NCI-H2029 (cell line): Measurements from ENCODE around the gene CCDC57.
"Not testable (repeated sequence)": the region's sequence is repeated elsewhere in the genome, so short reads cannot be mapped to it uniquely, and the experiment has no call there.

ENCODE experiments used
- DNase-seq: peaks from one replicate; lab custom pipeline; 2025; lab: John Stamatoyannopoulos, UW

CCDC57 gene

GRCh38 chr17:82175951-82176350, 36.7 kb downstream of the CCDC57 start:
- no peak for DNase-seq

- no peak for DNase-seq
Measured at GRCh38 chr17:82175201-82175600, 37.4 kb downstream of the CCDC57 start.

- DNase-seq: not testable (repeated sequence)
Measured at GRCh38 chr17:82174042-82174857, 38.4 kb downstream of the CCDC57 start.

- DNase-seq: no peak
Measured at GRCh38 chr17:82173351-82174041, 39.1 kb downstream of the CCDC57 start.

- DNase-seq: no peak
Measured at GRCh38 chr17:82172486-82173160, 40.0 kb downstream of the CCDC57 start.

GRCh38 chr17:82171750-82172375, 40.8 kb downstream of the CCDC57 start:
- DNase-seq: no peak

GRCh38 chr17:82170412-82170961, 42.2 kb downstream of the CCDC57 start:
- no peak for DNase-seq

- no peak for DNase-seq
Measured at GRCh38 chr17:82168568-82168967, 44.1 kb downstream of the CCDC57 start.

GRCh38 chr17:82167028-82167427, 45.6 kb downstream of the CCDC57 start:
- DNase-seq: no peak

GRCh38 chr17:82164853-82165252, 47.8 kb downstream of the CCDC57 start:
- DNase-seq: no peak

- DNase-seq: no peak
Measured at GRCh38 chr17:82161216-82161615, 51.4 kb downstream of the CCDC57 start.

- DNase-seq: no peak
Measured at GRCh38 chr17:82160075-82160474, 52.6 kb downstream of the CCDC57 start.

- no peak for DNase-seq
Measured at GRCh38 chr17:82158825-82159224, 53.8 kb downstream of the CCDC57 start.

- no peak for DNase-seq
Measured at GRCh38 chr17:82157046-82158035, 55.3 kb downstream of the CCDC57 start.

GRCh38 chr17:82156284-82156925, 56.2 kb downstream of the CCDC57 start:
- DNase-seq: no peak

GRCh38 chr17:82155606-82156005, 57.0 kb downstream of the CCDC57 start:
- DNase-seq: no peak

- DNase-seq: no peak
Measured at GRCh38 chr17:82154881-82155331, 57.7 kb downstream of the CCDC57 start.

GRCh38 chr17:82153745-82154375, 58.8 kb downstream of the CCDC57 start:
- DNase-seq: peak; percentile 63

- DNase-seq: no peak
Measured at GRCh38 chr17:82153295-82153691, 59.3 kb downstream of the CCDC57 start.
